GM12878 (cell line): ENCODE data around the gene SLITRK3. TPM values are rescaled to one million over a fixed set of nuclear protein-coding genes. Genes with fewer than 3 reads are reported as not detected.

Experiments used
- ATAC-seq: fragments of 200-7000 bp; cut with Tn5 transposase; 3 replicates; pipeline ENCODE4 v1.9.1; 2020; ENCODE audit warnings: mild to moderate bottlenecking, moderate library complexity
- BruUV-seq: library from RNA; stranded (reverse); fragments of 400-500 nt; replicated peaks from 2 replicates; lab custom pipeline; 2021; lab: Mats Ljungman, UMichigan
- CTCF ChIA-PET: fragments of 300-600 bp; sonication (Branson Sonifier 250); formaldehyde crosslinking; extraction: SDS; loops from one replicate; lab custom pipeline; 2021; ENCODE audit warnings: inconsistent platforms; lab: Yijun Ruan, JAX
- POLR2A ChIA-PET: fragments of 350-600 bp; formaldehyde crosslinking; extraction: SDS; loops from one replicate; lab custom pipeline; 2021; ENCODE audit warnings: inconsistent platforms; lab: Charles Lee
- RAD21 ChIA-PET: fragments of 300-600 bp; sonication (Branson Sonifier 250); formaldehyde crosslinking; loops from one replicate; lab custom pipeline; 2023; ENCODE audit warnings: antibody characterized with exemption; ENCODE audit not compliant: unreplicated experiment; lab: Charles Lee
- SMC1A ChIA-PET: fragments of 300-600 bp; sonication (Branson Sonifier 250); formaldehyde crosslinking; loops from one replicate; lab custom pipeline; 2023; ENCODE audit not compliant: unreplicated experiment, uncharacterized antibody; lab: Charles Lee
- DNase-seq: peaks from one replicate; pipeline ENCODE4 v3.0.0-alpha.2; 2011; ENCODE audit warnings: low read depth, low spot score
- FAIRE-seq: peaks from 3 replicates; lab custom pipeline; 2011; peaks lifted over from hg19 to GRCh38; lab: Jason Lieb, UNC
- H2AFZ ChIP-seq: 2 replicates; pipeline ENCODE4 v1.6.0; 2011; ENCODE audit warnings: low read depth, low read length, control low read depth; ENCODE audit not compliant: control insufficient read depth
- H3K27ac ChIP-seq: 2 replicates; pipeline ENCODE4 v1.5.1; 2011; ENCODE audit warnings: control low read depth; ENCODE audit not compliant: control insufficient read depth, insufficient read depth
- H3K27me3 ChIP-seq, 2 experiments: replicated peaks in 1 of 2; 2 replicates each; pipeline versions ENCODE4 v1.6.0 to v1.6.1; 2011; ENCODE audit warnings: low read length in 1 of 2; ENCODE audit not compliant: control insufficient read depth in 2 of 2, insufficient read depth in 2 of 2
- H3K36me3 ChIP-seq, 2 experiments: 2 replicates each; pipeline ENCODE4 v1.5.1; 2011; ENCODE audit warnings: low read length in 1 of 2; ENCODE audit not compliant: control insufficient read depth in 2 of 2, insufficient read depth in 2 of 2
- H3K4me1 ChIP-seq: 2 replicates; pipeline ENCODE4 v1.6.1; 2011; ENCODE audit warnings: mild to moderate bottlenecking, low read length, moderate library complexity, mixed read lengths; ENCODE audit not compliant: control insufficient read depth, insufficient read depth
- H3K4me2 ChIP-seq: 2 replicates; pipeline ENCODE4 v1.6.0; 2011; ENCODE audit warnings: control low read depth; ENCODE audit not compliant: control insufficient read depth, insufficient read depth
- H3K4me3 ChIP-seq: fragments of 200-600 bp; sonication (generic); 2 replicates; pipeline ENCODE4 v1.5.1; 2016
- H3K79me2 ChIP-seq: 2 replicates; pipeline ENCODE4 v1.6.0; 2011; ENCODE audit warnings: low read length; ENCODE audit not compliant: control insufficient read depth, insufficient read depth
- H3K9ac ChIP-seq: 2 replicates; pipeline ENCODE4 v1.8.0; 2011; ENCODE audit warnings: low read length, control low read depth, mixed read lengths; ENCODE audit not compliant: control insufficient read depth, insufficient read depth
- H3K9me3 ChIP-seq: replicated peaks from 3 replicates; pipeline ENCODE4 v1.5.1; 2011; ENCODE audit warnings: mild to moderate bottlenecking, low read length; ENCODE audit not compliant: control insufficient read depth, insufficient read depth
- H4K20me1 ChIP-seq: 2 replicates; pipeline ENCODE4 v1.6.0; 2011; ENCODE audit not compliant: control insufficient read depth, insufficient read depth
- ASH2L ChIP-seq: fragments of 300-600, 200-600 bp; sonication (generic); IDR thresholded peaks from 2 replicates; pipeline ENCODE4 v1.6.1; 2017; ENCODE audit warnings: low read depth, mild to moderate bottlenecking, borderline replicate concordance
- ETV6 ChIP-seq, 2 experiments: fragments of 450-650 bp in 1 of 2; IDR thresholded peaks in 1 of 2; conservative IDR thresholded peaks in 1 of 2; 2 replicates each; pipeline ENCODE4 v1.6.1; 2014; ENCODE audit warnings: antibody characterized with exemption in 1 of 2, borderline replicate concordance in 1 of 2, low read depth in 1 of 2, mild to moderate bottlenecking in 1 of 2, moderate library complexity in 1 of 2
- HCFC1 ChIP-seq: fragments of 150-350 bp; IDR thresholded peaks from 2 replicates; pipeline ENCODE4 v1.6.1; 2014; ENCODE audit warnings: low read length
- IKZF2 ChIP-seq, 2 experiments: fragments of 450-650 bp; IDR thresholded peaks; 2 replicates each; pipeline ENCODE4 v1.6.1; 2017; ENCODE audit warnings: mild to moderate bottlenecking in 2 of 2, moderate library complexity in 2 of 2
- JUNB ChIP-seq: IDR thresholded peaks from 2 replicates; pipeline ENCODE4 v1.6.1; 2016; ENCODE audit warnings: antibody characterized with exemption, mild to moderate bottlenecking
- JUND ChIP-seq: IDR thresholded peaks from 2 replicates; pipeline ENCODE4 v1.6.1; 2012; ENCODE audit warnings: low read depth, mild to moderate bottlenecking, low read length, improper control_type of control experiment, moderate library complexity
- NFIC ChIP-seq: IDR thresholded peaks from 2 replicates; pipeline ENCODE4 v1.6.1; 2012; ENCODE audit warnings: low read depth, mild to moderate bottlenecking, inconsistent platforms, low read length, moderate library complexity
- NFYA ChIP-seq: IDR thresholded peaks from 2 replicates; pipeline ENCODE4 v1.6.1; 2011; ENCODE audit warnings: low read depth, mild to moderate bottlenecking, low read length, improper control_type of control experiment, borderline replicate concordance
- NR2C2 ChIP-seq: IDR thresholded peaks from 2 replicates; pipeline ENCODE4 v1.6.1; 2011; ENCODE audit warnings: borderline replicate concordance, low read depth; ENCODE audit not compliant: control insufficient read depth, insufficient read length
- POLR2A ChIP-seq: IDR thresholded peaks from 2 replicates; pipeline ENCODE4 v1.6.1; 2011; ENCODE audit warnings: low read depth, mild to moderate bottlenecking, low read length
- RFX5 ChIP-seq: IDR thresholded peaks from 2 replicates; pipeline ENCODE4 v1.6.1; 2011; ENCODE audit warnings: low read depth, low read length, improper control_type of control experiment
- SUZ12 ChIP-seq: fragments of 200-600 bp; sonication (generic); IDR thresholded peaks from one replicate; pipeline ENCODE4 v1.6.1; 2018; ENCODE audit warnings: antibody characterized with exemption, mild to moderate bottlenecking; ENCODE audit not compliant: unreplicated experiment
- WRNIP1 ChIP-seq: IDR thresholded peaks from 2 replicates; pipeline ENCODE4 v1.6.1; 2011; ENCODE audit warnings: low read depth, low read length, improper control_type of control experiment, borderline replicate concordance
- WGBS: methylation state at CpG from one replicate; pipeline ENCODE4 v1.1.6; 2016; ENCODE audit warnings: low lambda C conversion rate; ENCODE audit not compliant: insufficient replicate concordance, insufficient coverage; ENCODE audit errors: missing lambda C conversion rate; 5-methylcytosine and 5-hydroxymethylcytosine counted together
- in situ Hi-C: fragments of 300-500 bp; cut with MboI; formaldehyde crosslinking; loops from 9 replicates; pipeline ENCODE4 v1.14.3; 2018; ENCODE audit warnings: mixed read lengths
- intact Hi-C: fragments of 100-400 bp; cut with micrococcal nuclease; formaldehyde crosslinking; loops from one replicate; pipeline ENCODE4 v1.14.2; 2022; ENCODE audit not compliant: unreplicated experiment
- polyA plus RNA-seq, 11 experiments: library from polyadenylated mRNA; depleted of rRNA in 4 of 11; unstranded in 6 of 11; stranded (reverse) in 5 of 11; fragments of >200 nt; fragmentation: Nextera tagmentation in 4 of 11; fragmentation: Illumina TruSeq in 1 of 11; extraction: Ambion mirVana in 4 of 11; extraction: Trizol in 1 of 11; gene quantifications; 1 replicate in 1 of 11; 2 replicates in 10 of 11; pipeline versions ENCODE4 v1.2.1 to v1.2.3, GENCODE V29; 2011 to 2016; ENCODE audit warnings: inconsistent platforms in 2 of 11, missing spikeins in 2 of 11, low read depth in 1 of 11
- total RNA-seq, 4 experiments: library from RNA; depleted of rRNA in 3 of 4; stranded (reverse); fragments of >200 nt in 3 of 4; fragmentation: Illumina TruSeq in 1 of 4; extraction: Trizol in 1 of 4; gene quantifications; 2 replicates each; pipeline versions ENCODE4 v1.2.1 to v1.2.3, GENCODE V29; 2013 to 2021
- TF ChIP-seq, protein P1 (sequence below): fragments of 450-650 bp; formaldehyde crosslinking; IDR thresholded peaks from 2 replicates; pipeline ENCODE4 v1.4.0; 2022; ENCODE audit warnings: mild to moderate bottlenecking, moderate library complexity
- TF ChIP-seq, protein P2 (sequence below): fragments of 450-650 bp; IDR thresholded peaks from 2 replicates; pipeline ENCODE4 v1.6.1; 2016; ENCODE audit warnings: mild to moderate bottlenecking

The SLITRK3 gene
- total and polyA plus RNA-seq, 10 of the 15 experiments (the other 5 are each of a cell fraction or from before 2014, with no cell fraction given): 0.03 TPM; not detected in 9

DNA sequence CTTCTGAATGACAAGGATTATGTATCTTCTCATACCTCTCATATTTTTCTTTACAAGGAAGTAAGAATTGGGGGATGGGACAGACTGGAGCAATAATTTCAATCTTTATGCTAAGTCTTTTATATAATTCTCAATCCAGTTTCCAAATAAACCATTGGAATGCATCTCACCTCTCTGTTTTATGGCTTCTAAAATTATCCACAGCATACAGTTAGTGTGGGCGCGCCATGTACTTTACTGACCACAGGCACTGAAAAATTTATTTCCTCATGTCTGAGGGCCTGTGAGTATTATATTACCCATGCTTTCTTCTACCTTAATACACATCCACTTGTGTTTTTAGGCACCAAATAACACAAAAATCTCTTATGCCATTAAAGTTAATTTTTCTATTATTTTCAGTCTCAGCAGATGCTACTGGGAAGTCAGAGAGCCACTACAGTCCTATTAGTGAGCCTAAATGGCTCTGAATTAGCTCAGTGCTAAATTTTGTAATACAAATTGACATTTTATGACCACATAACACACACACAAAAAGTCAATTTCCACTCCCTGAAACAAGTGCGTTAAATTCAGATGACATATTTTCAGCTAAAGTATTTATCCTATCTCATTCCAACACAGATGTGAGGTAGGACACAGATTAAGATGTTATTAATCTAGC, 39.3 kb downstream of the SLITRK3 start:
- SMC1A ChIA-PET: interaction anchor here (1.2 kb wide), 1 partner anchor 8 kb away, joined by 3 read pairs; no protein-coding TSS in a partner anchor
- no peaks in the 10 kb centered on the region for H3K36me3 ChIP-seq
- POLR2A ChIA-PET: no interaction called here
- FAIRE-seq (no peak), DNase-seq (no peak), ATAC-seq (no peak)
- no peak overlapping the region for H3K4me3 ChIP-seq
- RAD21 ChIA-PET: no interaction called here
- no peak overlapping the region for H2AFZ ChIP-seq
- H3K4me2 ChIP-seq: no peak overlapping the region
- 92% methylated on average over 3 of the region's 3 CpGs for WGBS
- H3K4me1 ChIP-seq: no peaks in the 10 kb centered on the region
- no TSS peak for BruUV-seq
- H3K79me2 ChIP-seq: no peaks in the 10 kb centered on the region
- CTCF ChIA-PET: no interaction called here
- no peaks in the 10 kb centered on the region for H4K20me1 ChIP-seq
- intact Hi-C loops: no loop called here
- H3K9me3 ChIP-seq: no peaks in the 10 kb centered on the region
- TF ChIP-seq WRNIP1 (no peak), IKZF2 (IDR thresholded peaks at IDR 0.05) (no peak), ASH2L (no peak), ETV6 (conservative IDR thresholded peaks at IDR 0.05 in 1 of 2, IDR thresholded peaks at IDR 0.05 in 1 of 2; ENCODE audit: borderline replicate concordance in 1 of 2, low read depth in 1 of 2) (no peak), JUND (no peak), POLR2A (no peak), NFYA (no peak), NR2C2 (no peak), JUNB (no peak), SUZ12 (no peak), HCFC1 (no peak), RFX5 (no peak), NFIC (no peak)
- TF ChIP-seq, protein P1, sequence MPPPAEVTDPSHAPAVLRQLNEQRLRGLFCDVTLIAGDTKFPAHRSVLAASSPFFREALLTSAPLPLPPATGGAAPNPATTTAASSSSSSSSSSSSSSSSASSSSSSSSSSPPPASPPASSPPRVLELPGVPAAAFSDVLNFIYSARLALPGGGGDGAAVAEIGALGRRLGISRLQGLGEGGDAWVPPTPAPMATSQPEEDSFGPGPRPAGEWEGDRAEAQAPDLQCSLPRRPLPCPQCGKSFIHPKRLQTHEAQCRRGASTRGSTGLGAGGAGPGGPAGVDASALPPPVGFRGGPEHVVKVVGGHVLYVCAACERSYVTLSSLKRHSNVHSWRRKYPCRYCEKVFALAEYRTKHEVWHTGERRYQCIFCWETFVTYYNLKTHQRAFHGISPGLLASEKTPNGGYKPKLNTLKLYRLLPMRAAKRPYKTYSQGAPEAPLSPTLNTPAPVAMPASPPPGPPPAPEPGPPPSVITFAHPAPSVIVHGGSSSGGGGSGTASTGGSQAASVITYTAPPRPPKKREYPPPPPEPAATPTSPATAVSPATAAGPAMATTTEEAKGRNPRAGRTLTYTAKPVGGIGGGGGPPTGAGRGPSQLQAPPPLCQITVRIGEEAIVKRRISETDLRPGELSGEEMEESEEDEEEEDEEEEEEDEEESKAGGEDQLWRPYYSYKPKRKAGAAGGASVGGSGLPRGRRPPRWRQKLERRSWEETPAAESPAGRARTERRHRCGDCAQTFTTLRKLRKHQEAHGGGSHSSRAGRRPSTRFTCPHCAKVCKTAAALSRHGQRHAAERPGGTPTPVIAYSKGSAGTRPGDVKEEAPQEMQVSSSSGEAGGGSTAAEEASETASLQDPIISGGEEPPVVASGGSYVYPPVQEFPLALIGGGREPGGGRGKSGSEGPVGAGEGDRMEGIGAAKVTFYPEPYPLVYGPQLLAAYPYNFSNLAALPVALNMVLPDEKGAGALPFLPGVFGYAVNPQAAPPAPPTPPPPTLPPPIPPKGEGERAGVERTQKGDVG (CRISPR knock-in tag): no peak
- TF ChIP-seq, protein P2, sequence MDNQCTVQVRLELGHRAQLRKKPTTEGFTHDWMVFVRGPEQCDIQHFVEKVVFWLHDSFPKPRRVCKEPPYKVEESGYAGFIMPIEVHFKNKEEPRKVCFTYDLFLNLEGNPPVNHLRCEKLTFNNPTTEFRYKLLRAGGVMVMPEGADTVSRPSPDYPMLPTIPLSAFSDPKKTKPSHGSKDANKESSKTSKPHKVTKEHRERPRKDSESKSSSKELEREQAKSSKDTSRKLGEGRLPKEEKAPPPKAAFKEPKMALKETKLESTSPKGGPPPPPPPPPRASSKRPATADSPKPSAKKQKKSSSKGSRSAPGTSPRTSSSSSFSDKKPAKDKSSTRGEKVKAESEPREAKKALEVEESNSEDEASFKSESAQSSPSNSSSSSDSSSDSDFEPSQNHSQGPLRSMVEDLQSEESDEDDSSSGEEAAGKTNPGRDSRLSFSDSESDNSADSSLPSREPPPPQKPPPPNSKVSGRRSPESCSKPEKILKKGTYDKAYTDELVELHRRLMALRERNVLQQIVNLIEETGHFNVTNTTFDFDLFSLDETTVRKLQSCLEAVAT: no peak
- in situ Hi-C loops: no loop called here
- H3K27me3 ChIP-seq: no peaks in the 10 kb centered on the region
- no peak overlapping the region for H3K27ac ChIP-seq
- H3K9ac ChIP-seq: no peak overlapping the region
